Mesenteric fat pad (tissue), 1 donor: ENCODE data around the gene SPR. TPM values are rescaled to one million over a fixed set of nuclear protein-coding genes. Genes with fewer than 3 reads are reported as not detected.

Source experiments
- DNase-seq: peaks from one replicate; pipeline ENCODE4 v3.0.0-alpha.2; 2020; ENCODE audit warnings: low spot score
- long read RNA-seq: library from polyadenylated mRNA; unstranded; transcript quantifications from one replicate; pipeline ENCODE4 v2.0.0, GENCODE V29; 2020
- total RNA-seq: library from RNA; stranded (reverse); fragmentation: NEBNext Ultra II Directional; extraction: Animal tissue kit (Norgen Biotek cat#: 25700); gene quantifications from one replicate; pipeline ENCODE4 v1.2.1, GENCODE V29; 2021
- donor health status: DM: yes; HTN: yes; CAD: no.

SPR gene
- total RNA-seq = 38.6 TPM
- long read RNA-seq, transcript SPR-201 (3 exons, 1,480 nt) = major isoform, 159 of 163 reads
- long read RNA-seq, partial matches to known transcripts = 2 of 163 reads
- long read RNA-seq, other reads (novel, unspliced or antisense) = 2 of 163 reads

- DNase-seq = peak; percentile 91
Observed at GRCh38 chr2:72887032-72887739, at the start of gene SPR. SPR (plus strand) TSS chr2:72887408; CDS start chr2:72887433, 25 bp downstream.

- DNase-seq = no peak
Observed at GRCh38 chr2:72840066-72840465, 47.1 kb upstream of the SPR start.

GRCh38 chr2:72841462-72842125 is 45.6 kb upstream of the SPR start:
- DNase-seq = no peak

- DNase-seq = no peak
Observed at GRCh38 chr2:72843301-72843700, 43.9 kb upstream of the SPR start.

GRCh38 chr2:72846171-72847095 is 40.8 kb upstream of the SPR start:
- no peak for DNase-seq

- no peak for DNase-seq
Observed at GRCh38 chr2:72847534-72848315, 39.5 kb upstream of the SPR start.

- DNase-seq = no peak
Observed at GRCh38 chr2:72848436-72849137, 38.6 kb upstream of the SPR start.

GRCh38 chr2:72849138-72849462 is 38.1 kb upstream of the SPR start:
- DNase-seq = no peak

GRCh38 chr2:72851333-72851732 is 35.9 kb upstream of the SPR start:
- no peak for DNase-seq

GRCh38 chr2:72859831-72860262 is 27.4 kb upstream of the SPR start:
- no peak for DNase-seq

GRCh38 chr2:72862239-72862988 is 24.8 kb upstream of the SPR start:
- DNase-seq = peak; percentile 97

GRCh38 chr2:72863046-72863445 is 24.2 kb upstream of the SPR start:
- DNase-seq = no peak

- no peak for DNase-seq
Observed at GRCh38 chr2:72864500-72864899, 22.7 kb upstream of the SPR start.

- no peak for DNase-seq
Observed at GRCh38 chr2:72871060-72871459, 16.1 kb upstream of the SPR start.

- DNase-seq = no peak
Observed at GRCh38 chr2:72871880-72872279, 15.3 kb upstream of the SPR start.

GRCh38 chr2:72883356-72883962 is 3.7 kb upstream of the SPR start:
- no peak for DNase-seq

GRCh38 chr2:72886505-72887031 is 640 bp upstream of the SPR start:
- no peak for DNase-seq

GRCh38 chr2:72887740-72888437 is 681 bp downstream of the SPR start:
- DNase-seq = peak; percentile 95
